Measurements from ENCODE around the gene NDUFAF7.
"Not testable (repeated sequence)": the region's sequence is repeated elsewhere in the genome, so short reads cannot be mapped to it uniquely, and the experiment has no call there.

Gene NDUFAF7

DNA sequence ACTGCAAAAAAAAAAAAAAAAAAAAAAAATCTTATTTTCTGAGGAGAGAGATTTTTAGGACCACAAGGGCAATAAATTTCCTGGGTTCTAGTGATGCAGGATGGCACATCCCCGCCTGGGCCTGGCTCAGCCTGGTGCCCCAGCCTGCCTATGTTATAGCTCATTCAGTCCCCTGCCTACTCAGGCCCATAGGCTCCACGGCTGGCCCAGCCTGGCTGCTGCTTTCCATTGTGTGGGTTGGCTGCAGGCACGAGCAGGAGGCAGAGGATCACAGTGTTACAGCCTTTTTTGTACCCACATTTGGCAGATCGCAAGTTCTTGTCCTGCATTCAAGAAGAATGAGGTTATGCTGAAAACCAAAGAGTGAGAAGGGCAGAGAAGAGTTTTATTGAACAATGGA lies 40.2 kb upstream of the NDUFAF7 start:
- TF ChIP-seq CTCF (IDR thresholded peaks at IDR 0.05; ENCODE audit: low read depth, low read length) = no peak
- H3K4me3 ChIP-seq (replicated peaks in 1 of 2; ENCODE audit: low read depth in 2 of 2, low read length in 2 of 2) = no peak overlapping the region
- no peak for DNase-seq (ENCODE audit: low read depth in 2 of 2)

GRCh38 chr2:37191747-37192146 lies 39.7 kb upstream of the NDUFAF7 start:
- no peak for TF ChIP-seq CTCF (IDR thresholded peaks at IDR 0.05; ENCODE audit: low read depth, low read length)
- no peak overlapping the region for H3K4me3 ChIP-seq (replicated peaks in 1 of 2; ENCODE audit: low read depth in 2 of 2, low read length in 2 of 2)
- no peak for DNase-seq (ENCODE audit: low read depth in 2 of 2)

GRCh38 chr2:37192551-37192950 lies 38.9 kb upstream of the NDUFAF7 start:
- H3K4me3 ChIP-seq (replicated peaks in 1 of 2; ENCODE audit: low read depth in 2 of 2, low read length in 2 of 2) = no peak overlapping the region
- TF ChIP-seq CTCF (IDR thresholded peaks at IDR 0.05; ENCODE audit: low read depth, low read length) = no peak
- no peak for DNase-seq (ENCODE audit: low read depth in 2 of 2)

GRCh38 chr2:37195862-37196319 lies 35.6 kb upstream of the NDUFAF7 start:
- not testable (repeated sequence) for DNase-seq (ENCODE audit: low read depth in 2 of 2)
- peak overlapping the region; percentile 64 to 90 for H3K4me3 ChIP-seq (replicated peaks in 1 of 2; ENCODE audit: low read depth in 2 of 2, low read length in 2 of 2)

DNA sequence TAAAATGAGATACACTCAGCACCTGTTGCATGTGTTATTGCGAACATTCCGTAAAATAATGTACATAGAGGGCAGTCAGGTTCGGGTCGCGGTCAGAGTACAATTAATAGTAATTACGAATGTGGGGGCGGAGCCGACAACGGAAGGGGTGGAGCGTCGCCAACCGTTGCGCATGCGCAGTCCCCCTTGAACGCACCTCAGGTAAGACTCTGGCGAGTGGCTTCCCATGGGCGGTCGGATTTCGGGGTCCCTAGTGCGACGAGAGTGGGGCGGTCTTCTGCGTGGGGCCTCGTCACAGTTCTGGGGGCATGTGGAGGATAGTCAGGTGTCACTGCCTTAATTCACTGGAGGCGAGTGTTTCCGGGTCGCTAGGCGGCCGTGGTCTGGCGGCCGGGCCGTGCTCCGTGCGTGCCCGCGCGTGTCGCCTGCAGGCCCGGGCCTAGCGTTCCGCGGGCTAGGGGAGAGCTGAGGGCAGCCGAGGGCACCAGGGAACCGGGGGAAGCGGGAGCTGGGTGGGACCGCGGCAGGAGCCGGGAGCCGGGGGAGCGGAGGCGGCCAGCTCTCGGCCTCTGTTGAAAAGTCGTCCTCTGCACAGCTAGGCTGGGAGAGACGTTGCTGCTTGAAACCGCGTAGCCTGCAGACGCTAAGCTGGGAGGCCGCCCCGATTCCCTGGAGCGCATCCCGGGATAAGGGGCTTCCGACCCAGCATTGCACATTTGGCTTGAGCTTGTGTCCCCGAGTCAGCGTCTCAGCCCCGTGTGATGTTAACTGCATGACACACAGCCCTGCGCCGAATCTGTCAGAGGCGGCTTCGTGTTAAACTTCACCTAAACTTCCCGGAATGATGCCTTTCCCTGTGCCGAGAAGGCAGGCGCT lies 34.9 kb upstream of the NDUFAF7 start, which contains the start of gene CEBPZOS:
Gene CEBPZOS (plus strand): TSS at position 177 of the 876 bp plus-strand sequence. CDS start 3,209 bp downstream, outside the sequence.
- DNase-seq (ENCODE audit: low read depth in 2 of 2) = peak; percentile 81 to 84
- no peak for TF ChIP-seq CTCF (IDR thresholded peaks at IDR 0.05; ENCODE audit: low read depth, low read length)
- H3K4me3 ChIP-seq (replicated peaks in 1 of 2; ENCODE audit: low read depth in 2 of 2, low read length in 2 of 2) = peak within 1 kb of the TSS; percentile 64 to 90

- H3K4me3 ChIP-seq (replicated peaks in 1 of 2; ENCODE audit: low read depth in 2 of 2, low read length in 2 of 2) = no peak overlapping the region
- TF ChIP-seq CTCF (IDR thresholded peaks at IDR 0.05; ENCODE audit: low read depth, low read length) = no peak
- no peak for DNase-seq (ENCODE audit: low read depth in 2 of 2)
Observed at GRCh38 chr2:37198681-37199065, 32.8 kb upstream of the NDUFAF7 start.

DNA sequence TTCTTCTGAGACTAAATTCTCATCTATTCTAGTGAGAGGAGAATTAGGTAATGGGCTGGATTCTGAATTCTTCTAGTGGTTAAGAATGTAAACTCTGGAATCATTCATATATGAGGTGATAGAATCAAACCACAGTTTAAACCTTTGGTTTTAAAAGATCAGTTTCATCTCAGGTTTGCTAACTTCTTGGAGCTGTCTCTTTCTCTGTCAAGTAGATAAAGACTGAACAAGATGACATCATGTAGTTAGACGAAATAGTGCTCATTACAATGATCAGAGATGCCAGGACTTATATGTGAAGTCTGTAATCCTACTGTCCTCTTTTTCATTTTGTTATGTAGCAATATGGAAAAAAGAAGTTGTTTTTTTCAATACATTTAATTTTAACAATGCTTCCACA lies 30.2 kb upstream of the NDUFAF7 start:
- DNase-seq (ENCODE audit: low read depth in 2 of 2) = no peak
- TF ChIP-seq CTCF (IDR thresholded peaks at IDR 0.05; ENCODE audit: low read depth, low read length) = no peak
- H3K4me3 ChIP-seq (replicated peaks in 1 of 2; ENCODE audit: low read depth in 2 of 2, low read length in 2 of 2) = no peak overlapping the region
